H1 (cell line): ENCODE measurements around the gene SUDS3. TPM values are rescaled to one million over a fixed set of nuclear protein-coding genes. Genes with fewer than 3 reads are reported as not detected.

Experiments
- MAFK ChIP-seq: IDR thresholded peaks from 2 replicates; pipeline ENCODE4 v1.6.1; 2012; ENCODE audit warnings: low read depth, mild to moderate bottlenecking, improper control_type of control experiment, low read length
- polyA plus RNA-seq, 7 experiments: library from polyadenylated mRNA; depleted of rRNA in 3 of 7; stranded (reverse) in 5 of 7; unstranded in 2 of 7; fragments of >200 nt in 5 of 7; fragments of 200-250 nt in 2 of 7; gene quantifications; 1 replicate in 5 of 7; 2 replicates in 1 of 7; 4 replicates in 1 of 7; pipeline versions ENCODE4 v1.2.1 to v1.2.3, GENCODE V29; 2011 to 2013; ENCODE audit warnings: missing spikeins in 2 of 7, mixed read lengths in 2 of 7
- total RNA-seq: library from RNA; stranded (reverse); fragmentation: NEBNext Ultra II Directional; extraction: Animal tissue kit (Norgen Biotek cat#: 25700); gene quantifications from 2 replicates; pipeline ENCODE4 v1.2.1, GENCODE V29; 2021

SUDS3 gene
- total and polyA plus RNA-seq, 2 of the 8 experiments (the other 6 are each of a cell fraction or from before 2014, with no cell fraction given), result 30.0 to 58.7 TPM

DNA sequence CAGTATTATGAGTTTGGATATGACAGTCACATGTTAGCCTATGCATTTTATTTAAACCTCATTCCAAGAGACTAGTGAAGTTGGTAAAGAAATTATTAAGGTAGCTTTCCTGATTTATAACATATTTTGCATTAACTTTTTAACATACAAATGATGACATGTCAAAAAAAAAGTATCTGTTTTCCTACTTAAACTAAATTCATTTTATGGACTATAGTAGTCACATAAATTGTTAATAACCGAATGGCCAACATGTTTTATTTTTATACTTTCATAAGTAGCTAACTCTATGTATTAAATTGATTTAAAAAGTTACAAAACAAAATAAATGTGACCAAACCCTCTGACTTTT, 18.4 kb upstream of the SUDS3 start (continued):
- no peak for TF ChIP-seq MAFK
- TF ChIP-seq, all 59 proteins: peak for 0
